GM20000 (cell line): Measurements from ENCODE around the gene NTN4.

Experiments used
- DNase-seq: peaks from one replicate; pipeline ENCODE4 v3.0.0; 2012; ENCODE audit warnings: low spot score
- TF ChIP-seq, protein P1 (sequence below): IDR thresholded peaks from 2 replicates; pipeline ENCODE4 v1.5.1; 2012; ENCODE audit warnings: mild to moderate bottlenecking, control low read depth; ENCODE audit errors: extremely low read depth, missing control alignments

NTN4 gene

DNA sequence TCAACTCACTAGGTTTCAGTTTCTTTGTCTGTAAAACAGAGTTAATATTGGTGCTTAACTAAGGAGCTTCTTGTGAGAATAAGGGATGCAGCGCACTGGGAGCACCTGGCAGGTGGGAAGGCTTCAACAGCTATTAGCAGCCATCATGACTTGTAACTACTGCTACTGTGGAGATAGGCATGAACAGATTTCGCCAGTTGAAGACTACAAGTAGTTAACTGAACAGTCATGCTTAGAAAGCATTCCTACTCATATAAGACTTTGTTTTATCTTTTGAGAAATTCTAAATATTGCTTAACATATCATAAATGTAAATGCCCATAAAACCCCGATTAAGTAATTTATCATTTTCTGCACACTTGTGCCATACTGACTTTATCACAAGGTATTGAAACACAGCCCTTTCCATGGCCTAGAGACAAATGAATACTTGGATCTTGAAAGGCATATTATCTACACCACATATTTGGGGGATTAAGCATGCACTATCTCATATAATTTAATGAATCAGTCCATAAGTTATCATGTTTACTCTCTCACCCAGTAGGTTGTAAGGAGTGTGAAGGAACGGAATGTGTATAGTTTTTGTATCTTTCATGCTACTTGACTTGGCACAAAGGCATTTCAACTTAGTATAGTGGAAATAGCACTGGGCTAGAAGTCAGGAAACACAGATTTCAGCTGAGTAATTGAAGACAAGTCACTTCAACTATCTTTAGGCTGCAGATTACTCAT is 16.1 kb downstream of the NTN4 start:
- TF ChIP-seq, protein P1, sequence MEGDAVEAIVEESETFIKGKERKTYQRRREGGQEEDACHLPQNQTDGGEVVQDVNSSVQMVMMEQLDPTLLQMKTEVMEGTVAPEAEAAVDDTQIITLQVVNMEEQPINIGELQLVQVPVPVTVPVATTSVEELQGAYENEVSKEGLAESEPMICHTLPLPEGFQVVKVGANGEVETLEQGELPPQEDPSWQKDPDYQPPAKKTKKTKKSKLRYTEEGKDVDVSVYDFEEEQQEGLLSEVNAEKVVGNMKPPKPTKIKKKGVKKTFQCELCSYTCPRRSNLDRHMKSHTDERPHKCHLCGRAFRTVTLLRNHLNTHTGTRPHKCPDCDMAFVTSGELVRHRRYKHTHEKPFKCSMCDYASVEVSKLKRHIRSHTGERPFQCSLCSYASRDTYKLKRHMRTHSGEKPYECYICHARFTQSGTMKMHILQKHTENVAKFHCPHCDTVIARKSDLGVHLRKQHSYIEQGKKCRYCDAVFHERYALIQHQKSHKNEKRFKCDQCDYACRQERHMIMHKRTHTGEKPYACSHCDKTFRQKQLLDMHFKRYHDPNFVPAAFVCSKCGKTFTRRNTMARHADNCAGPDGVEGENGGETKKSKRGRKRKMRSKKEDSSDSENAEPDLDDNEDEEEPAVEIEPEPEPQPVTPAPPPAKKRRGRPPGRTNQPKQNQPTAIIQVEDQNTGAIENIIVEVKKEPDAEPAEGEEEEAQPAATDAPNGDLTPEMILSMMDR: no peak
- no peak for DNase-seq

DNA sequence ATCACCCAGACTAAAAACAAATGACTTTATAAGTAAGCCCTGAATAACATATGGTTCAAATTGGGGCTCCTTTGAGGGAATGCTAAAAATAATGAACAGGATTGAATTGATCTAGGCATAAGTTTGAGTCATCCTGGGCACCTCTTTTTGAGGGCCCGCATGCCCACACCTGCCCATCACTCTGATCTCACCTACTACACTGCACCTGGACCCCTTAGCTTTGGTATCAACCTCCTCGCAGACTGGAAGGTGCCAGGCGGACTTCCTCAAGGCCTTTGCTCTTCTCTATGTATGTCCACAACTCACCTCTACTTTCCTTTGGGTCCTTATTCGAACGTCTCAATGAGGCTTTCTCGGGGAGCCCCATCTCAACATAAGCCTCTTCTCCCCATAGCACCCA is 17.2 kb downstream of the NTN4 start:
- TF ChIP-seq, protein P1: no peak
- no peak for DNase-seq

DNA sequence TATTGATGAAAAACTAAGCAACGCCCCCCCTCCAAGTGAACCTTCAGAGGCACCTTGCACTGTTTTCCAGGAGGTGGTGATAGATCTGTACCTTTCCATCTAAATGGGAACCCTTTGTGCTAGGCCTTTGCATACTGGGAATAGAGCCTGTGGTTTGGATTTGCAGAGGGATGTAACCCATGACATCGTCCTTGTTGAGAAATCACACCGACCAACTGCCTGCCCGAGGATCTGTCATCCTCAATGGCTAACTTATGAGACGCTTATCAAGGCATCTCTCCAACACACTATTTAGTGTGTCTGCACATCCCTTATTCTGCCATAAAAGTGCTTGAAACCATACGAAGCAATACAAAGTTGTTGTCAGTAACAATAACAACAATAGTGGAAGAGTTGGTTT is 22.9 kb downstream of the NTN4 start:
- DNase-seq: no peak
- TF ChIP-seq, protein P1: no peak

DNA sequence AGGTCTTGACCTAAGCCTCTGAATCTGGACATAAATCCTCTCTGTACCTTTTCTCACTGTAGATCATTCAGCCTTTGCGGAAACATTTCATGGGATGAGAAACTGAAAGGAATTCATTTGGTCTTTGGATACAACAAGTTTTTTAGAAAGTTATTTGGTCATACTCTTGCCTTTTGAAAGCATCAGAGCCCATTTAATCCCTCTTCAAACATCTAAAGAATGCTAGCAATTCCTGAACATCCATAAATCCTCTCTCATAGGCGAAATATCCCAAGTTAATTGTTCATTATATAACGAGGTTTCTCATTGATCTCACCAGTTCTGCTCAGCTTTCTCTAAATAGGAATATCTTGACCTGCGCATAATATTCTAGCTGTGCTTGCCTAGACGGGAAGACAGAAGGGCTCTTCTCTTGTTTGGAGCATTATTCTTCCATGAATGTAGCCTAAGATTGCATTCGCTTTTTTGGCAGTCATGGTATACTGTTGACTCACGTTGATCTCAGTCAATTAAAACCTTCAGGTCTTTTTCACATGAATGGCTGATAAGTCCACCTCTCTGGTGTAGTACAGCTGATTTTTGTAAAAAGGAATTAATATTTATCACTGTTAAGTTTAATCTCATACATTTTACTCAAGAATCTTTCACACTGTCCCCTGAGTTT is 24.1 kb downstream of the NTN4 start:
- no peak for DNase-seq
- TF ChIP-seq, protein P1: no peak

DNA sequence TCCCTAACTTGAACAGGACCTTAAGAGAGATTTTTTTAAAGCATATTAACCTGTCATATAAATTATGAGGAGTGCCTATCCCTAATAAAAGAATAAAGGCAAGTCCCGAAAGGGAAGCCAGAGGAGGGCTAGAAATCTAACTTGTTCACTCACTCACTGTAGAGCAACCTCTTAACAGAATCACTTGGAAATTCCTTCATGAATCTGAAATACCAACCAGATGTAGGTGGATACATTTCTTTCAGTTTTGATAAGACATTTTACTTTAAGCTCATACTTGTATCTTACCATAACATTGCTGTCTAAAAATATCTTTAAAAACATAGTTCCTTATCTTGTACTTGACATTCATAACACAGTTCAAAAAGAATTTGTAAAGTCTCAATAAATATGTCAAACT is 25.7 kb downstream of the NTN4 start:
- TF ChIP-seq, protein P1: no peak
- DNase-seq: no peak

DNA sequence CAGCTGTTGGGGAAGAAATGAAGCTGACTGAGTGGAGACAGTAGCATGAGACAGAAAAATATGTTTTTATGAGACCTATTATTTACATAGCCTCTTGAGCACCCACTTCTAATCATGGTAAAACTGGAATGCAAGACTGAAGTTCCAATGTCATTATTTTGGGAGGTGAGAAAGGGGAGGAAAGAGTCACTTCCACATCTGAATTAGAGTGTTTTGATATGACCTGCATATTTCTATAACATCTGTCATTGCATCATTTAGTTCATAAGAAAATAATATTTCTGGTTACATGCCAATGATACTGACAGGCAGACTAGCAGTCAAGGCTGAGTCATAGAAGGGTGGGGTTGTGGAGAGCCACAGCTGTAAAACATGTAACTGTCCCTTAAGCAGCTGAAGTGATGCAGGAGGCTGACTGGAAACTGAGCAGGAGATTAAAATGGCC is 26.7 kb downstream of the NTN4 start:
- DNase-seq: no peak
- TF ChIP-seq, protein P1: no peak

DNA sequence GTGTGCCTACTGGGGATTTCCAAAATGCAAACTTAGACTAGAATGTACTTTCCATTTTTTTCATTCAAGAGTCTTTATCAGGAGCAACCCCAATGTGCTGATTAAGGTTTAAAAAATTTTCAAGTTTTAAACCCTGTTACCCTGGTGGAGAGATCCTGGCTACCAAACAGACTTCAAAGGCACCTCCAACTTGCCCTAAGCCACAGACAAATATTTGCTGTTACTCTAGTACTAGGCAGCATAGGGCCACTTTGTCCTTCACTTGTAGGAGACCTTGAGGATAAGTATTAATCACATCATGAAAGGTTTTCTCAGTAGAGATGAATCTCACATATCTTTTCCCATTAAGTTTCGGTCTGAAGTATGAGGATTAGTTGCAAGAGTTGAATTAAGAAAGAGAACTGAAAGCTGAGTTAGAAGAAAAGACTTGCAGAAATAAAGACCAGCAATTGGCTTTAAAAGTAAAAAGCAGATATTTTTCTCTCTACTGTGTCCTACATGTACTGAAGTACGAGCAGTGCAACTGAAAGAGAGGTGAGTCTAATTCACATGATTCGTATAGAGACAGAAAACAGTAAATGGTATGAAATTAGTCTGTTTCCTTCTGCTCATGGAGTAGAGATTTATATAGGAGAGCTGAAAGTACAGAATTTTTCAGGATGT is 28.3 kb downstream of the NTN4 start:
- no peak for DNase-seq
- TF ChIP-seq, protein P1: no peak
